Parathyroid adenoma (tissue), 2 donors: ENCODE results near the gene POLR1B.

ENCODE experiments used
- H2AFZ ChIP-seq: fragments of 300-600 bp; sonication (generic); one replicate; pipeline ENCODE4 v1.7.0; 2017; ENCODE audit warnings: antibody characterized with exemption, mild to moderate bottlenecking
- H3K27ac ChIP-seq: fragments of 300-600 bp; sonication (generic); one replicate; pipeline ENCODE4 v1.7.0; 2017
- H3K27me3 ChIP-seq: fragments of 300-600 bp; sonication (generic); one replicate; pipeline ENCODE4 v1.7.0; 2017; ENCODE audit warnings: low read length; ENCODE audit not compliant: control insufficient read depth, insufficient read depth
- H3K36me3 ChIP-seq: fragments of 300-600 bp; sonication (generic); one replicate; pipeline ENCODE4 v1.7.0; 2017; ENCODE audit warnings: low read length; ENCODE audit not compliant: control insufficient read depth, insufficient read depth
- H3K4me1 ChIP-seq: fragments of 300-600 bp; sonication (generic); one replicate; pipeline ENCODE4 v1.7.0; 2017; ENCODE audit warnings: control low read depth
- H3K4me2 ChIP-seq: fragments of 300-600 bp; sonication (generic); one replicate; pipeline ENCODE4 v1.7.0; 2017; ENCODE audit warnings: low read length
- H3K4me3 ChIP-seq: fragments of 300-600 bp; sonication (generic); one replicate; pipeline ENCODE4 v1.7.0; 2017; ENCODE audit warnings: low read depth, low read length
- H3K79me2 ChIP-seq: fragments of 300-600 bp; sonication (generic); one replicate; pipeline ENCODE4 v1.7.0; 2017; ENCODE audit warnings: control low read depth
- H3K9ac ChIP-seq: fragments of 300-600 bp; sonication (generic); one replicate; pipeline ENCODE4 v1.7.0; 2017; ENCODE audit warnings: mild to moderate bottlenecking
- H3K9me3 ChIP-seq: fragments of 300-600 bp; sonication (generic); one replicate; pipeline ENCODE4 v1.7.0; 2017; ENCODE audit warnings: low read length; ENCODE audit not compliant: control insufficient read depth
- TF ChIP-seq, protein P1 (sequence below): fragments of 300-600 bp; sonication (generic); IDR thresholded peaks from one replicate; pipeline ENCODE4 v1.7.0; 2017; ENCODE audit warnings: antibody characterized with exemption, mild to moderate bottlenecking
- donor health status: primary hyperparathyroidism.

Gene POLR1B

DNA sequence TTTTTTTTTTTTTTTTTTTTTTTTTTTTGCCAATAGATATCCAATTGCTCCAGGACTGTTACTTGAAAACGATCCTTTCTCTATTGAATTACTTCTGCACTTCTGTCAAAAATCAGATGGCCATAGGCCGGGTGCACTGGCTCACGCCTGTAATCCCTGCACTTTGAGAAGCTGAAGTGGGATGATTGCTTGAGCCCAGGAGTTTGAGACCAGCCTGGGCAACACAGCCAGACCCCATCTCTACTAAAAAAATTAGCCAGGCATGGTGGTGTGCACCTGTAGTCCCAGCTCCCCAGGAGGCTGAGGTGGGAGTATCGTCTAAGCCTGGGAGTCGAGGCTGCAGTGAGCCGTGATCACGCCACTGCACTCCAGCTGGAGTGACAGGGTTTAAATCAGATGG is 37.8 kb downstream of the POLR1B start:
- Histone ChIP-seq H3K36me3 (no peaks in the 10 kb centered on the region), H3K4me3 (no peak overlapping the region), H3K79me2 (no peaks in the 10 kb centered on the region), H3K27ac (no peak overlapping the region), H3K9me3 (no peaks in the 10 kb centered on the region), H3K4me2 (no peak overlapping the region), H2AFZ (no peak overlapping the region), H3K4me1 (peaks cover 2% of the 10 kb centered on the region), H3K27me3 (no peaks in the 10 kb centered on the region), H3K9ac (no peak overlapping the region)
- TF ChIP-seq, protein P1, sequence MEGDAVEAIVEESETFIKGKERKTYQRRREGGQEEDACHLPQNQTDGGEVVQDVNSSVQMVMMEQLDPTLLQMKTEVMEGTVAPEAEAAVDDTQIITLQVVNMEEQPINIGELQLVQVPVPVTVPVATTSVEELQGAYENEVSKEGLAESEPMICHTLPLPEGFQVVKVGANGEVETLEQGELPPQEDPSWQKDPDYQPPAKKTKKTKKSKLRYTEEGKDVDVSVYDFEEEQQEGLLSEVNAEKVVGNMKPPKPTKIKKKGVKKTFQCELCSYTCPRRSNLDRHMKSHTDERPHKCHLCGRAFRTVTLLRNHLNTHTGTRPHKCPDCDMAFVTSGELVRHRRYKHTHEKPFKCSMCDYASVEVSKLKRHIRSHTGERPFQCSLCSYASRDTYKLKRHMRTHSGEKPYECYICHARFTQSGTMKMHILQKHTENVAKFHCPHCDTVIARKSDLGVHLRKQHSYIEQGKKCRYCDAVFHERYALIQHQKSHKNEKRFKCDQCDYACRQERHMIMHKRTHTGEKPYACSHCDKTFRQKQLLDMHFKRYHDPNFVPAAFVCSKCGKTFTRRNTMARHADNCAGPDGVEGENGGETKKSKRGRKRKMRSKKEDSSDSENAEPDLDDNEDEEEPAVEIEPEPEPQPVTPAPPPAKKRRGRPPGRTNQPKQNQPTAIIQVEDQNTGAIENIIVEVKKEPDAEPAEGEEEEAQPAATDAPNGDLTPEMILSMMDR = no peak

DNA sequence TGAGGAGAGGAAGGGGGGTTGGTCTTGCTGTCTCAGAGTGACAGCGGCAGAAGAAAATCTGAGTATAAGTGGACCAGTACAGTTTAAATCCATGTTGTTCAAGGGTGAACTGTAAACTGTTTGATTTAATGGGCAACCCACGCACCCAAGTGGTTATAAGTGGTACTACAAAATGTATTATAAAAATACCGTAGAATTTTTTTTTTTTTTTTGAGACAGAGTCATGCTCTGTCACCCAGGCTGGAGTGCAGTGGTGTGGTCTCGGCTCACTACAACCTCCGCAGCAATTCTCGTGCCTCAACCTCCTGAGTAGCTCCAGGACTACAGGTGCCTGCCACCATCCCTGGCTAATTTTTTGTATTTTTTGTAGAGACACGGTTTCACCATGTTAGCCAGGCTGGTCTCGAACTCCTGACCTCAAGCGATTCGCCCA is 40.1 kb downstream of the POLR1B start:
- TF ChIP-seq, protein P1 = peak; percentile 75
- no peak overlapping the region for H3K4me3 ChIP-seq
- H3K4me1 ChIP-seq = peaks cover 7% of the 10 kb centered on the region
- H3K9ac ChIP-seq = no peak overlapping the region
- no peak overlapping the region for H3K27ac ChIP-seq
- H3K27me3 ChIP-seq = no peaks in the 10 kb centered on the region
- no peak overlapping the region for H2AFZ ChIP-seq
- no peak overlapping the region for H3K4me2 ChIP-seq
- no peaks in the 10 kb centered on the region for H3K36me3 ChIP-seq
- peaks cover 2% of the 10 kb centered on the region for H3K79me2 ChIP-seq
- H3K9me3 ChIP-seq = no peaks in the 10 kb centered on the region

DNA sequence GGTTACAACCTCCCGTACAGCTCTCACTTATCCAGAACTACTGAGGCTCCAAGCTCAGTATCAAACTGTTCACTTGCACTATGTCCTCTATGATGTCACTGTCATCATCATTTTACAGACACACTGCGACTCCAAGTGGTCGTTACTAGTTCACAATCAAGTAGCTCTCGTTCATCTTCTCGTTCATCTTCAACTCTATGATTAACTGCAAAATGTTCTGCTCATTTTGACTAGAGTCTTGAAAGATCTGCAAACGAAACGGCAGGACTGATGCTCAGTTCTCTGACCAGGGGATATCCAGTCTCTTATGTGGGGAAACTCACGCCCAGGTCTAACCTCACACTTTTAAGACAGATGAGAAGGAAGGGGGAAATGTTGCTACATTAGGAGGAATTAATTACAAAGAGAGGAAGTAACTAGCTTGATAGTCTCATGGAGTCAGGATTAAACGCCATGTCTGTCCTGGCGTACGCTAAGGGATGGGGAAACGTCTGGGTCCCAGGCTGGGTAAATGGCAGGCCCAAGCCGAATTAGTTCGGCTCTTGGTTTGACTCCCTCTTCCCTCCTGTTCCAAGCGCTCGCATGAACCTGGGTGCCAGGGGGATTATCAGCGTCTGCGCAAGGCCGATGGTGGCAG is 41.4 kb downstream of the POLR1B start:
- H3K27ac ChIP-seq = peak overlapping the region; percentile 92
- peaks cover 2% of the 10 kb centered on the region for H3K79me2 ChIP-seq
- TF ChIP-seq, protein P1 = no peak
- no peaks in the 10 kb centered on the region for H3K27me3 ChIP-seq
- H3K9me3 ChIP-seq = no peaks in the 10 kb centered on the region
- no peaks in the 10 kb centered on the region for H3K36me3 ChIP-seq
- peak overlapping the region; percentile 75 for H3K4me2 ChIP-seq
- peaks cover 7% of the 10 kb centered on the region for H3K4me1 ChIP-seq
- peak overlapping the region; percentile 100 for H2AFZ ChIP-seq
- H3K4me3 ChIP-seq = peak overlapping the region; percentile 90
- no peak overlapping the region for H3K9ac ChIP-seq

DNA sequence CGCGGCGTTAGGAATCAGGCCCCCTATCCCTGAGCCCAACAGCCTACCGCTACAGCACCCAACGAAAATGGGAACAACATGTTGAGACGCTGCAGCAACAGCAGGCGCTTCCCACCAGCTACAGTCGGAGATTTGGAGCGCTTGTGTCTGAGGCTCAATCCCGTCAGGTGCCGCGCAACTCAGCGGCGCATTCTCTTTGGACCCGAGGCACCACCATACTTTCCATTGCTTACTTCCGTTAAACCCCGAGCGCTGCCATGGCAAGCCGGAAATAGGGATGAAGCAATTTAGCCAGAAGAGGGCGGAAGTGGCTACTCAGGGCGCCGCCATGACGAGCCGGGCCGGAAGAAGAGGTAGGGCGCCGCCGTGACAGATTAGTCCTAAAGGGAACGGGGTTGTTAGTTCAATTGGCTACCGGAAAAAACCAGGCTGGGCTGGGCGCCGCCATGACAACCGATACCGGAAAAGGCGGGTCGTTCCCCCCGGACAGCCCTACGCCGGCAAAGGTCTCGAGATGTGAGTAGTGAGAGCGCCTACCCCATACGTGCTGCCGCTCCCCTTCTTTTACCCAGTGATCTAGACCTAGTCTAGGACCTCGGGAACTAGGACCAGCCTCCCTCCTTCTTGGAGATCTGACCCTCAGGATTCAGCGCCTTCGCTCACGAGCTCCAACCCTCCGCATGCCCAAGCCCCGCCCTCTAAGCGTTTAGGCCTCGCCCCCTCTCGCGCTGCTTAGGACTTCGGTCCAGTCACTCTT is 42.0 kb downstream of the POLR1B start, which contains the start of gene CHCHD5:
Gene CHCHD5, plus strand, starts transcription at position 476 of the 757 bp plus-strand sequence. Its CDS starts 39 bp downstream, at position 515.
- H3K4me3 ChIP-seq = peak within 1 kb of the TSS; percentile 90
- peaks cover 7% of the 10 kb centered on the region for H3K4me1 ChIP-seq
- H3K79me2 ChIP-seq = peaks cover 2% of the 10 kb centered on the region
- H3K27ac ChIP-seq = peak within 1 kb of the TSS; percentile 92
- H3K36me3 ChIP-seq = no peaks in the 10 kb centered on the region
- TF ChIP-seq, protein P1 = peak; percentile 44
- no peak within 1 kb of the TSS for H3K9ac ChIP-seq
- no peaks in the 10 kb centered on the region for H3K27me3 ChIP-seq
- H3K9me3 ChIP-seq = no peaks in the 10 kb centered on the region
- H3K4me2 ChIP-seq = peak within 1 kb of the TSS; percentile 75
- H2AFZ ChIP-seq = peak within 1 kb of the TSS; percentile 100
